ENCODE data around the gene RREB1. TPM values are rescaled to one million over a fixed set of nuclear protein-coding genes. Genes with fewer than 3 reads are reported as not detected.

RREB1 gene
- polyA plus RNA-seq, 1 donor from 2014 or later = not detected

DNA sequence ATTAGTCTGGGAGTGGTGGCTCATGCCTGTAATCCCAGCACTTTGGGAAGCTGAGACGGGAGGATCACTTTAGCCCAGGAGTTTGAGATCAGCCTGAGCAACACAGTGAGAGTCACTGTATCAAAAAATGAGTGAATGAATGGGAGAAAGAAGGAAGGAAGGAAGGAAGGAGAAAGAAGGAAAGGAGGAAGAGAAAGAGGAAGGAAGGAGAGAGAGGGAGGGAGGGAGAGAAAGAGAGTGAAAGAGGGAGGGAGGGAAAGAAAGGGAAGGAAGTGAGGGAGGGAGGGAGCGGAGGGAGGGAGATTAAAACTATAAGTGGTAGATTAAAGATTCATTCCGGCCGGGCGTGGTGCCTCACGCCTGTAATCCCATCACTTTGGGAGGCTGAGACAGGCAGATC lies 28.9 kb upstream of the RREB1 start:
- H3F3A ChIP-seq (ENCODE audit: insufficient read depth, low read length, poor library complexity, severe bottlenecking) = no peaks in the 10 kb centered on the region
- H3K4me2 ChIP-seq (ENCODE audit: low read length) = no peak overlapping the region
- no peak overlapping the region for H2AFZ ChIP-seq (ENCODE audit: low read depth, low read length)
- no peaks in the 10 kb centered on the region for H3K36me3 ChIP-seq (ENCODE audit: insufficient read depth, low read length)
- H3K9me3 ChIP-seq (ENCODE audit: low read length) = no peaks in the 10 kb centered on the region
- no peak overlapping the region for H3K27ac ChIP-seq (ENCODE audit: low read length)
- TF ChIP-seq TAF1 (IDR thresholded peaks at IDR 0.05; ENCODE audit: low read depth) (no peak), POLR2AphosphoS5 (IDR thresholded peaks at IDR 0.05) (no peak), MXI1 (conservative IDR thresholded peaks at IDR 0.05; ENCODE audit: poor library complexity, severe bottlenecking) (no peak), RAD21 (conservative IDR thresholded peaks at IDR 0.05) (no peak), EP300 (conservative IDR thresholded peaks at IDR 0.05; ENCODE audit: poor library complexity, severe bottlenecking) (no peak), SMC3 (conservative IDR thresholded peaks at IDR 0.05; ENCODE audit: poor library complexity) (no peak), EZH2 (IDR thresholded peaks at IDR 0.05; ENCODE audit: borderline replicate concordance, insufficient read depth, low read length, poor library complexity, severe bottlenecking) (no peak)
- TF ChIP-seq, protein P1, sequence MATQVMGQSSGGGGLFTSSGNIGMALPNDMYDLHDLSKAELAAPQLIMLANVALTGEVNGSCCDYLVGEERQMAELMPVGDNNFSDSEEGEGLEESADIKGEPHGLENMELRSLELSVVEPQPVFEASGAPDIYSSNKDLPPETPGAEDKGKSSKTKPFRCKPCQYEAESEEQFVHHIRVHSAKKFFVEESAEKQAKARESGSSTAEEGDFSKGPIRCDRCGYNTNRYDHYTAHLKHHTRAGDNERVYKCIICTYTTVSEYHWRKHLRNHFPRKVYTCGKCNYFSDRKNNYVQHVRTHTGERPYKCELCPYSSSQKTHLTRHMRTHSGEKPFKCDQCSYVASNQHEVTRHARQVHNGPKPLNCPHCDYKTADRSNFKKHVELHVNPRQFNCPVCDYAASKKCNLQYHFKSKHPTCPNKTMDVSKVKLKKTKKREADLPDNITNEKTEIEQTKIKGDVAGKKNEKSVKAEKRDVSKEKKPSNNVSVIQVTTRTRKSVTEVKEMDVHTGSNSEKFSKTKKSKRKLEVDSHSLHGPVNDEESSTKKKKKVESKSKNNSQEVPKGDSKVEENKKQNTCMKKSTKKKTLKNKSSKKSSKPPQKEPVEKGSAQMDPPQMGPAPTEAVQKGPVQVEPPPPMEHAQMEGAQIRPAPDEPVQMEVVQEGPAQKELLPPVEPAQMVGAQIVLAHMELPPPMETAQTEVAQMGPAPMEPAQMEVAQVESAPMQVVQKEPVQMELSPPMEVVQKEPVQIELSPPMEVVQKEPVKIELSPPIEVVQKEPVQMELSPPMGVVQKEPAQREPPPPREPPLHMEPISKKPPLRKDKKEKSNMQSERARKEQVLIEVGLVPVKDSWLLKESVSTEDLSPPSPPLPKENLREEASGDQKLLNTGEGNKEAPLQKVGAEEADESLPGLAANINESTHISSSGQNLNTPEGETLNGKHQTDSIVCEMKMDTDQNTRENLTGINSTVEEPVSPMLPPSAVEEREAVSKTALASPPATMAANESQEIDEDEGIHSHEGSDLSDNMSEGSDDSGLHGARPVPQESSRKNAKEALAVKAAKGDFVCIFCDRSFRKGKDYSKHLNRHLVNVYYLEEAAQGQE (IDR thresholded peaks at IDR 0.05; ENCODE audit: borderline replicate concordance) = no peak
- TF ChIP-seq, protein P2, sequence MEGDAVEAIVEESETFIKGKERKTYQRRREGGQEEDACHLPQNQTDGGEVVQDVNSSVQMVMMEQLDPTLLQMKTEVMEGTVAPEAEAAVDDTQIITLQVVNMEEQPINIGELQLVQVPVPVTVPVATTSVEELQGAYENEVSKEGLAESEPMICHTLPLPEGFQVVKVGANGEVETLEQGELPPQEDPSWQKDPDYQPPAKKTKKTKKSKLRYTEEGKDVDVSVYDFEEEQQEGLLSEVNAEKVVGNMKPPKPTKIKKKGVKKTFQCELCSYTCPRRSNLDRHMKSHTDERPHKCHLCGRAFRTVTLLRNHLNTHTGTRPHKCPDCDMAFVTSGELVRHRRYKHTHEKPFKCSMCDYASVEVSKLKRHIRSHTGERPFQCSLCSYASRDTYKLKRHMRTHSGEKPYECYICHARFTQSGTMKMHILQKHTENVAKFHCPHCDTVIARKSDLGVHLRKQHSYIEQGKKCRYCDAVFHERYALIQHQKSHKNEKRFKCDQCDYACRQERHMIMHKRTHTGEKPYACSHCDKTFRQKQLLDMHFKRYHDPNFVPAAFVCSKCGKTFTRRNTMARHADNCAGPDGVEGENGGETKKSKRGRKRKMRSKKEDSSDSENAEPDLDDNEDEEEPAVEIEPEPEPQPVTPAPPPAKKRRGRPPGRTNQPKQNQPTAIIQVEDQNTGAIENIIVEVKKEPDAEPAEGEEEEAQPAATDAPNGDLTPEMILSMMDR (IDR thresholded peaks at IDR 0.05; ENCODE audit: poor library complexity, severe bottlenecking) = no peak
- H3K9me2 ChIP-seq (ENCODE audit: insufficient read depth, low read length) = no peaks in the 10 kb centered on the region
- no peaks in the 10 kb centered on the region for H3K79me2 ChIP-seq (replicated peaks; ENCODE audit: insufficient read depth, low read length)
- H4K20me1 ChIP-seq (ENCODE audit: insufficient read depth) = no peaks in the 10 kb centered on the region
- no peaks in the 10 kb centered on the region for H3K27me3 ChIP-seq (ENCODE audit: insufficient read depth, low read depth, low read length)
- no peak overlapping the region for H3K4me3 ChIP-seq (ENCODE audit: low read length)
- H3K9ac ChIP-seq (ENCODE audit: low read length) = no peak overlapping the region

DNA sequence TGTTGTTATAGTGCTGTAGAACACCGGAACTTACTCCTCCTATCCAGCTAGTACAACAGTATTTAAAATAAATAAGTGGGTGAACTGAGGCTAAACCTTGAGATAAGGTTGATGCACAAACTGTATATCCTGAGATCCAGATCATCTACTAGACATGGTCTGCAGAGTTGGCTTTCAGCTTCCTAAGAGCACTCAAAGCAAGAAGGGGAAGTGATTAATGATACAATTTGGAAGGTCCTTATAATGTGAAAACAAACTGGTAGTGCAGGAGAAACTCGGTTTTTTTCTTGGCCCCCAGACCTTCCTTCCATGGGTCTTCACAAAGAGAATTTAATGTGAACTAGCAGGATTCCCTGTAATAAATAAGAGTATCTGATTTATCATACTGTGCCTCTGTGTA lies 27.4 kb upstream of the RREB1 start:
- H4K20me1 ChIP-seq (ENCODE audit: insufficient read depth) = no peaks in the 10 kb centered on the region
- H3K36me3 ChIP-seq (ENCODE audit: insufficient read depth, low read length) = no peaks in the 10 kb centered on the region
- no peaks in the 10 kb centered on the region for H3K9me2 ChIP-seq (ENCODE audit: insufficient read depth, low read length)
- TF ChIP-seq, protein P2 (IDR thresholded peaks at IDR 0.05; ENCODE audit: poor library complexity, severe bottlenecking) = no peak
- TF ChIP-seq POLR2AphosphoS5 (IDR thresholded peaks at IDR 0.05) = no peak
- no peak for TF ChIP-seq EP300 (conservative IDR thresholded peaks at IDR 0.05; ENCODE audit: poor library complexity, severe bottlenecking)
- TF ChIP-seq MXI1 (conservative IDR thresholded peaks at IDR 0.05; ENCODE audit: poor library complexity, severe bottlenecking) = no peak
- no peak for TF ChIP-seq TAF1 (IDR thresholded peaks at IDR 0.05; ENCODE audit: low read depth)
- no peak for TF ChIP-seq EZH2 (IDR thresholded peaks at IDR 0.05; ENCODE audit: borderline replicate concordance, insufficient read depth, low read length, poor library complexity, severe bottlenecking)
- no peak for TF ChIP-seq RAD21 (conservative IDR thresholded peaks at IDR 0.05)
- TF ChIP-seq, protein P1 (IDR thresholded peaks at IDR 0.05; ENCODE audit: borderline replicate concordance) = no peak
- no peak for TF ChIP-seq SMC3 (conservative IDR thresholded peaks at IDR 0.05; ENCODE audit: poor library complexity)
- no peak overlapping the region for H3K4me2 ChIP-seq (ENCODE audit: low read length)
- no peaks in the 10 kb centered on the region for H3K9me3 ChIP-seq (ENCODE audit: low read length)
- no peak overlapping the region for H3K9ac ChIP-seq (ENCODE audit: low read length)
- no peak overlapping the region for H3K27ac ChIP-seq (ENCODE audit: low read length)
- H3K27me3 ChIP-seq (ENCODE audit: insufficient read depth, low read depth, low read length) = peaks cover 4% of the 10 kb centered on the region
- H3F3A ChIP-seq (ENCODE audit: insufficient read depth, low read length, poor library complexity, severe bottlenecking) = no peaks in the 10 kb centered on the region
- no peak overlapping the region for H3K4me3 ChIP-seq (ENCODE audit: low read length)
- H3K79me2 ChIP-seq (replicated peaks; ENCODE audit: insufficient read depth, low read length) = no peaks in the 10 kb centered on the region
- no peak overlapping the region for H2AFZ ChIP-seq (ENCODE audit: low read depth, low read length)
